Dermis blood vessel endothelial cell (primary cell): Measurements from ENCODE around the gene ADCYAP1R1. TPM values are rescaled to one million over a fixed set of nuclear protein-coding genes. Genes with fewer than 3 reads are reported as not detected.

Experiments
- DNase-seq: peaks from one replicate; pipeline ENCODE4 v3.0.0; 2010
- total RNA-seq: library from RNA; depleted of rRNA; stranded (reverse); fragments of >200 nt; gene quantifications from 2 replicates; pipeline ENCODE4 v1.2.3, GENCODE V29; 2014

The ADCYAP1R1 gene
- total RNA-seq, 1 donor from 2014 or later, result not detected

DNA sequence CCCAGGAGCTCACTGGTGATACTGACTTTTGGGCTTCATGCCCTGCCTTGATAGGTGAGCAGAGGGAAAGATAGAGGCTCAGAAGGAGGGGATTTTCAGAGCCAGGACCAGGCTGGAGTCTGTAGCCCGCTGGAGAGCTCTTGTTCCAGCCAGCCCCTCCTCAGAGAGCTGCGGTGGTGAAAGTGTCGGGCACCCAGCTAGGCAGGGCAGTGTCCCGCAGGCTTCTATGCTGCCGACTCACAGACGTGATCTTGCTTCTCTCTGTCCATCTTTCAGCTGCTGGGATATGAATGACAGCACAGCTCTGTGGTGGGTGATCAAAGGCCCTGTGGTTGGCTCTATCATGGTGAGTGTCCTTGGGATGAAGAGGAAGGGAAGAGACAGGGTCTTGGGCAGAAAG, 35.2 kb downstream of the ADCYAP1R1 start:
- no peak for DNase-seq

DNA sequence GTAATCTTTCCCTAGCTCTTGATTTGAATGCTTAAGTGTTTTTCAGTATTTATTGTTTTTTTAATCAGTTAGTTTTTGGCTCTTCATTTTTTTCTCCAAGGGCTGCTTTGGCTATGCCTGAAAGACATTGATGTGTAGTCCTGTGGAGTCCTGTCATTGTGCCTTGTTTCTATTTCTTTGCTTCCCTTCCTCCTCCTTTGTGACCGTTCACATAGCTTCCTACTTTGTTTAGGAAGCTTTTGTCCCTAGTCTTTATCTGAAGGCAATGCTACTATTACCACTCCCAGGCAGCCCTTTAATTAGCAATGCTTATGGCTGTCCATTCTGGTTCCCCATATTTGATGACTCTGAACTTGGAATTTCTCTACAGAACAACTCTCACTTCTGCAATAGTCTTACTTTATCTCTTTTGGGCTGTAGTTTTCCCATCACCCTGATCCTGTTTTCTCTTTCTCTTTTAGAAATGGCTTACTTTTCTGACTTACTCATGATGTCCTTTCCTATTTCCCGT, 39.9 kb downstream of the ADCYAP1R1 start:
- DNase-seq, result no peak

DNA sequence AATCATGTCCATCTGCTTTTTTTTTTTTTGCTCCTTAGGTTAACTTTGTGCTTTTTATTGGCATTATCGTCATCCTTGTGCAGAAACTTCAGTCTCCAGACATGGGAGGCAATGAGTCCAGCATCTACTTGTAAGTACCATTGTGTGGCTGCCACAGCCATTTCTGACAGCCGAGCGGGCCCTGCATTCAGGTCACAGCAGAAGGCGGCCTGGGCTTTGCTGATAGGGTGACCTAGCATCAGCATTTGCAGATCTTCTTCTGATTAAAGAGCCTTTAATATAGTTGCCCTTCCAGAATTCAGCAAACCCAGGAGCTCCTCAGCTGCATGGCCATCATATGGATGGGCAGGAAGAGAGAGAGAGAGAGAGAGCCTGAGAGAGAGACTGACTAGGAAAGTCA, 40.5 kb downstream of the ADCYAP1R1 start:
- no peak for DNase-seq

DNA sequence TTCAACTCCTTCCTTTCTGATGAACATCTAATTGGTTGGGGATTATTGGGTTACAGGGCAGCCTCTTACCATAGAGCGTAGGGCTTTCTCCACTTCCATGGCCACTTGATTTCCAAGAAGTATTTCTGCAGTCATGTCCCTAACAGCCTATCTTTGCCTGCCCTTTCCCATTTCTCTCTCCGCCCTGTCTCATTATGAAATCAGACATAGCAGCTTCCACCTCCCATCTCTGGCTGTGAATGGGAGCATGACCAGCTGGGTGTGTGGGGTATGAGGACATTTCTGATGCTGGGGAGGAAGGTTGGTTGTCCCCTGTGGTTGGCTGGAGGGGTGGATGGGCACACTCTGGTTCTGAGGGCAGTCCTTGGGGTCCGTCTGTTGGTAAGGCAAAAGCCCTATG, 41.2 kb downstream of the ADCYAP1R1 start:
- DNase-seq, result no peak

DNA sequence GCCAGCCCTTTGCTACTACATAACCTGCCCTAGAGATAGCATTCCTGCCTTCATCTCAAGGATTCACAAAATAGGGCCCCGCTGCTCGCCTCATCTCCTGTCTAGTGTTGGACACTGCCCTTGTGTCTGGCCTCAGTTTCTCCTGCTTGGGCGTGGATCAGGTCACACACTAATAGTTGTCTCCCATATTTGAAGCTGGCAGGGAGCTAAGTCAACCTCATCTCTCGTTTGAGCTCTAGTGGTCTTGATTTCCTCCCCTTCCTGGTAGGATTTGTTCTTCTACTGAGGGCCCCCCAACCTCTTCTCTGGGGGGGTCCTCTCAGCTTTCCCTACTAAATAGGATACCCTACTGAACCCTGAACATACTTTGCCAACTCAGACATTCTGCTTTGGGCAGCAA, 42.2 kb downstream of the ADCYAP1R1 start:
- no peak for DNase-seq

DNA sequence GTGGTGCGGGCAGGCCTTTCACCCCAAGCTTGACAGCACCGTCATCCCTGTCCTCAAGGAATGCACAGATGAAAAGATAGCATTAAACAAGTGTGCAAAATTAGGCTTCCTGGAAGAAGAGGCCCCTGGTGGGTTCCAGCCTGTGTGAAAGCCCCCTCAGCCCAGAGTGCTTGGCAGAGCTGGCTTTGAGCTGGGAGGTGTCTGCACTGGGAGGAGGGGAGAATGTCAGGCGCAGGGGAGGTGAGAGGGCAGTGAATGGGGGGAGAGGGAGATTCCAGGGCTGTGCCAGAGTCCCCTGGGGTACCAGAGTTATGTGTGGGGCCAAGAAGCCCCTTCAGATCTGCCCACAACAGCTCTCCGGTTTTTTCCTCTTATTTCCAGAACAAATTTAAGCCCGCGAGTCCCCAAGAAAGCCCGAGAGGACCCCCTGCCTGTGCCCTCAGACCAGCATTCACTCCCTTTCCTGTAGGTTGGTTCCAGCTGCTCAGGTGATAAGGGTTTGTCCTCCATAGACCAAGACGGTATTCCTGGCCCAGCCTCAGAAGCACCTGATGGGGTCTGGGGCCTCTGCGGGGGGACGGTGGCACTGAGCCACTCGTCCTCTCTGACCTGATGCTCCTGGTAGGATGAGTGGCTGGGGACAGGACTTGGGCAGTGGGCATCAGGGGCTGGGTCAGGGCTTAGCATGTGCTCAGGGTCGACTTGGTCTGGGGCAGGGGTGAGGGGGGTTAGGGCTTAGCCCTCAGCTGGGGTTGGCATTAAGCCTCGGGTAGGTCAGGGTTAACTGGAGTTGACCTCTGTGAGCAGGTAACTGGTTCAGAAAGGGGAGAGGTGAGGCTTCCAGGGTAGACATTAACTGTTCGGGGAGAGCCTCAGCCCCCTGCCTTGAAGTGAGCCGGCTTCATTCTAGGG, 43.4 kb downstream of the ADCYAP1R1 start:
- no peak for DNase-seq

DNA sequence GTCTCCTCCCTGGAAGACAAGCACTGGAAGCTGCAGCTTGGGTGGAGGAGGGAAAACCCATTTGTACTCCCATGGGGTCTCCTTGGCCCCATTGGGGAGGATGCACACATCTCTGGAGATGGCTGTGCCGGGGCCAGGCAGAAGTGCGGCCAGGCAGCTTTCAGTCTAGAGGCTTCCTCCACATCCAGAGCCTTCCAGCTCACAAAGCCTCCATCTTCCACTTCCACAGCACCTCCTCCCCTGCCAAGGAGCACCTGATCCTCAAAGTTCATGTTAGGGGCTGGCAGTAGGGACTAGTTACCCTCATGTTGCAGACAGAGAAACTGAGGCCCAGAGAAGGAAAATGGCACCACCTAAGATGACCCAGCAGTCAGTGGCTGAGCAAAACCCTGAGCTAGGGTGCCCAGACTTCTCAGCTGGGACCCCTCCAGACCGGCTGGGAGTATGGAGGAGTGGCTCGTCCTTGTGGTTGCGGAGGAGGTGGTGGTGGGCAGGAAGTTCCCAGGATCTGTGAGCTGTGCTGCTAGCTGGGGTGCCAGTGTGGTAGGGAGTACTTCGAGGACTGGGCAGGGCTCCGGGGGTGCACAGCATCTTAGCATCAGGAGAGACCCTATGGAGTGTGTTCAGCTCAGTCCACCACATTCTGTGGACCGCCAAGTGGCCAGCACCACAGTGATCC, 44.2 kb downstream of the ADCYAP1R1 start:
- no peak for DNase-seq

DNA sequence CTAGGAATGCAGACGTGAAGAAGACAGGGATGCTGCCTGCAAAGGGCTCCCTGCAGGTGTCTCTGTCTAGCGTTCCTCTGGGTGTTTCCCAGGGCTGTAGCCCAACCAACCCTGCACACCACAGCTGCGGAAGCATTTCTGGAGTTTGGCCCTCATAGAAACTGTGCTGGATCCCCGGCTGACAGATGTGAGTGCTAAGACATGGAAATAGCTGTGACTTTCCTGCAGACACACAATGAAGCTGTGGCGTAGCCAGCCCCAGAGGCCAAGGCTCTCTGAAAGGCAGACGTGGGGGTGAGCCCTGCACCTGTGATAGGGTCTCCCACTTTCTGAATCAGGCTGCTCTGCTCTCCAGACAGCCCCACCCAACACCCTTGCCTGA, 44.8 kb downstream of the ADCYAP1R1 start:
- DNase-seq, result no peak

DNA sequence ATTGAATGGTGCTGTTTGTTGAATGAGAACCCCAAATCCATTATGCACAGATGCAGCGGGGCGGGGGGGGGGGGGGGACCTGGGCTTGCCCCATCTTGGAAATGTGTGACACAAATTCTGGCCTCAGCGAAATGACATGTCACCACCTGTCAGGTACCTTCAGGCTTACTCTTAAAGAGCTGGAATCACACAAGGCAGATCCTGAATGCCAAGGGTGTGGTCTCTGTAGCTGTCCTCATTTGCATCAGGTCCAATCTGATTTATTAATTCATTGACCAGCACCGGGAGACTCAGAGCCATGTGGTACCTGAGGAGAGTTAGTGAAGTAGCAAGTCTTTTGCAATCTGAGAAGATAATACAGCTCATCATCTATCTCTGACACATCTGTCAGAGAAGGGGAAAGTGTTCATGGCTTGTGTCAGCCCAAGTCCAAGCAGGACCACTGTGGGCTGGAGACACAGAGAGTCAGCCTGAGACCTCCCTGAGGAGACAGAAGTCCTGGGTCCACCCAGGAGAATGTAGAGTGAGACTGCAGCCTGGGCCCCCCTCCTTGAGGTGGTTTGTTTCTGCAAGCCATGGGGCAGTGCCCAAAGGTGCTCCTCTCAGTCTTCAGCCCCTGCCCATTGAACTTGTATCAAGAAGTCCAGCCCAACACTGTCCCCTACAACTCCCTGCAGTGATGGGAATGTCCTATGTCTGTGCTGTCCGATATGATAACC, 46.7 kb downstream of the ADCYAP1R1 start:
- no peak for DNase-seq

DNA sequence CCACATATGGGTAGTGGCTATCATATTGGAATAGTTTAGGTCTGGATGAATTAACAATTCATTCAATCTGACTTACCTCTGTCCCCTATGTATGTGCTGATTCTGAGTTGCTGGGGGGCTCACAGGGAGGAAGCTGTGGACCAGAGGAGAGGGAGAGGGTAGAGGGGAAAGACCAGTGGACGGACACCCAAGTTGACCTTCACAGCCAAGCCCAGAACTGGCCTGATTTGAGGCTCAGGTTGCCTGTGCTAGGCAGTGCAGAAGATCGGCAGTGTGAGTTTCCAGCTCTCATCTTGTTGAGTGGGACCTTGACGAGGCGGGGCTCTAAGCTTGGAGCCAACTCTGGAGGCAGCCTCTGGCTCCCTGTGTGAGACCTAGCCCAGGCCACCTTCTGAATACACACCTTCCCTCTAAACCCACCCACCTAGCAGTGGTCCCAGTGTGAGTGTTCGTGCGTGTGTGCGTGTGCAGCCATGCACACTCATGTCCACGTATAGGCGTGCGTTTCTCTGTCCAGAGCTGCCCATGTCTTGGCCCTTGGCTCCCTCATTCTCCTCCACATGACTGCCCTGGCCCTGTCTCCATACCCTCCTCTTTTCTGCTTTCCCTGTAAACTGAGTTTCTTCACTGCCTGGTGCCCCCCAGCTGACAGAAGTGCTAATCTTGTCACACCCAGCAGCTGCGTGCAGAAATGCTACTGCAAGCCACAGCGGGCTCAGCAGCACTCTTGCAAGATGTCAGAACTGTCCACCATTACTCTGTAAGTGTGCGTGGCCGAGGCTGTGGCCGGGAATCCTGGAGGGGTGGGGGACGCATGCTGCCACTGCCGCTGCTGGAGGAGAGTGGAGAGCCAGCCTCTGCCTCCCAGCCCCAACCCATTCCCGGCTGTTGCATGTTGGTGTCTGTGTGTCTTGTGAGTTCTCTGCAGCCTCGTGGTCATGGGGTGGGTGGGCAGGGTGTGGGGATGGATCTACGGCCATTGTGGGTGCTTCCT, 47.6 kb downstream of the ADCYAP1R1 start:
- no peak for DNase-seq

DNA sequence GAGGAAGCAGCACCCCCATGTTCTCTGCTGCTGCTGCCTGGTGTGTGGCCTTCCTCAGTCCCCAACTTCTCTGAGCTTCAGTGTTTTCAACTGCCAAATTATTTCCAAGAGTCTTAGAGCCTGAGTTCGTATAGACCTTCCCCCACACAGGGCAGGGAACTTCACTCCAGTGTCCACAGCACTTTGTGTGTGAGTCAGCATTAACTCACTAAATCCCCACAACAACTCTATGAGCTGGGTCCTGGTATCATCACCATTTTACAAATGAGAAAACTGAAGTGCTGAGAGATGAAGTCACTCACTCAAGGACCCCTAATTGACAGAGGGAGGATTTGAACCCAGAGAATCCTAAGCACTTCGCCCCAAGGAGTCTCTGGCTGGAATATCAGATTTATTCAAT, 48.3 kb downstream of the ADCYAP1R1 start:
- DNase-seq, result no peak

DNA sequence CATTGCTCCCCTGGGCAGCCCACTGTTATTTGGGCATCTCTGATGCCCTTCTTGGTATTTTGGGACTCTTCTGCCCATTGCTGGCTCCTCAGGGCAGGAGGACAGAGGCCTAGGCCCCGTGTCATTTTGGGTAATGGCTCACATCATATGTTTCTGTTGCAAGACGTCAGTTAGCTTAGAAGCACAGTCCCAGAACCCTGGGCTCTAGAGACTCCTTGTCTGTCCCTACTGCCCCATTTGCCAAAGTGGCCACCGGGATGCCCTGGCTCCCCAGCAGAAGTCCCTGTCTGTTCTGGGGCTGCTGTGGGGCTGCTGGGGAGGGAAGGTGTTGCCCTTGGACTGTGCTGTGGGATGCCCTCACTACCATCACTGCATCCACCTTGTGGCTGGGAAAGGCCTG, 48.8 kb downstream of the ADCYAP1R1 start:
- DNase-seq, result no peak

DNA sequence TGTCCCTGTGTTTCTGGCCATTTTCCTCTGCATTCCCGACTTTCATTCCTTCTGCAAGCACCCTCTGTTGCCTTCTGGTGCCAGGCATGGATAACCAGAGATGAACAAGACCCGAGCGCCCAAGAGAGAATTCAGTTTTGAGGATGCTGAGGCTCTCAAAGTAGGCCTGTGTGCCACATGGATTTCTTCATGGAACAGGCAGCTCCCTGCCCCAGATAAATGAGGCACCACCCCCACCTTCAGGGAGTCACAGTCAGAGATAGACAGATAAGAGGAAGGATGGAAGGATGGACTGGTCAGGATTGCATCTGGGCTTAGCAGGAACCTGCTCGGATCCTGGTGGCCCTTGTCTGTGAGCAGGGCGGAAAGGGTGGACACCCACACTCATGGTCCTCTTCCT, 49.4 kb downstream of the ADCYAP1R1 start:
- DNase-seq, result no peak

DNA sequence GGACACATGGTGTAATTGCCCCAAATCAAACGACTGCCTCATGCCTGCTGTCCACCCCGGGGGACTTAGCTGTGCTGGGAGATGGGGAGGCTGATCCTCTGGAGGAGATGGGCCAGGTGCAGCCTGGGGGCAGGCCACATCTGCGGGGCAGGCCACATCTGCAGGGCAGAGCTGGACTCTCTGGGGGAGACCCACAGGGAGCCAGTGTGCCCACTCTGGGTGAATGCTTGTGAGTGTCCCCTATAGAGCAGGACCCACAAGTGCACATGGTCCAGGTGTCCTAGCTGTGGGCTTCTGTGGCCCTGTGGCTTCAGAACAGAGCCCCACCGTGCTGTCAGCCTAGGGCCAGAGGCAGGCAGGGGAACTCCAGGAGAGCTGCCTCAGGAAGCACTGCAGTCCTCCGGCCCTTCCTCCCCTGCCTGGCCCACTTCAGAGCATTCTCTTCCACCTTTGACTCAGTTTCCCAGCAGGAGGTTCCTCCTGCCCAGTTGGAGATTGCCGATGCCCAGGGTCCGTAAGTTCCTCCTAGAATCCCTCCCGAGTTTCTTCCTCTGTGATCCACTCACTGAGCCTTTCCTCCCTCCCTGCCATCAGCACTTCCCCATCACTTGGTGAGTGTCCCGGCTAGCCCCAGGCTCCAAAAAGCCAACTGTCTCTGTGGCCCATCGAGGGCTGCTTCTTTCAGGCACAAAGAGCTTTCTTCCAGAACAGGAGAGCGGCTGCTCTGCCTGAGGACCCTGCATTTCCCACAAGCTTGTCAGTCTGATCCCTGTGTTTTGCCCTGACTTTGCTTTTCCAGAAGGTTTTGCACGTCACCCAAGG, 50.3 kb downstream of the ADCYAP1R1 start:
- no peak for DNase-seq

DNA sequence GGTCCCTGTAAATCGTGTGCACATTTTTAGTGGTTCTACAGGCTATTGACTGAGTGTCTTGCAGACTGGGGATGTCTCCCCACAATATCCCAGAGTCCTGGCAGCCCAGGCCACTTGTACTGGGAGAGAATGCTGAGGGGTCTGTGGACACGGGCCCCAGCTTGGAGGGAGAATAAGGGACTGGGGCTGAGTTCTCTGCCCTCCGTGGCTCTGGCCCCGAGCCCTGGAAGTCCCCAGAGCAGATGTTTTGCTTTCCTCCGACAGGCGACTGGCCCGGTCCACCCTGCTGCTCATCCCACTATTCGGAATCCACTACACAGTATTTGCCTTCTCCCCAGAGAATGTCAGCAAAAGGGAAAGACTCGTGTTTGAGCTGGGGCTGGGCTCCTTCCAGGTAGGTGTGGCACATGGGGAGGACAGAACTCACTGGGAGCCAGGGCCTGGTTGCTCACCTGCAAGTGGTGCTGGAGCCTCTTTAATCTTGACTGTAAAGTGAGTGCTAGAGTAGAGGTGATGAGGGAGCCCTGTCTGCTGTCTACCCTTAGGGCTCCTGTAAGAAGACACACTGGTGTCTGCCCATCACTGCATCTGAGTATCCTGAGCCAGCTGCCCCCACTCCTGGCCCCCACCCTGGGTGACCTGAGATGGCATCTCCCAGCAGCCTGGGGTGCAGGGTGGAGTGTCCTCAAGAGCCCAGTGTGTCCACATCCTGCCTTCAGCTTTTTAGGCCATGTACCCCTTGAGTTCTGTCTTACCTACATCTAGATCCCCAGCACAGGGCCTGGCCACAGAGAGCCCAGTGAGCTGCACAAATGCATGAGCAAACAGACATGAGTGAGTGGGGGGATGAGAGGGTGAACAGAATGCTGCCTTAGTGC, 51.1 kb downstream of the ADCYAP1R1 start:
- DNase-seq, result no peak

DNA sequence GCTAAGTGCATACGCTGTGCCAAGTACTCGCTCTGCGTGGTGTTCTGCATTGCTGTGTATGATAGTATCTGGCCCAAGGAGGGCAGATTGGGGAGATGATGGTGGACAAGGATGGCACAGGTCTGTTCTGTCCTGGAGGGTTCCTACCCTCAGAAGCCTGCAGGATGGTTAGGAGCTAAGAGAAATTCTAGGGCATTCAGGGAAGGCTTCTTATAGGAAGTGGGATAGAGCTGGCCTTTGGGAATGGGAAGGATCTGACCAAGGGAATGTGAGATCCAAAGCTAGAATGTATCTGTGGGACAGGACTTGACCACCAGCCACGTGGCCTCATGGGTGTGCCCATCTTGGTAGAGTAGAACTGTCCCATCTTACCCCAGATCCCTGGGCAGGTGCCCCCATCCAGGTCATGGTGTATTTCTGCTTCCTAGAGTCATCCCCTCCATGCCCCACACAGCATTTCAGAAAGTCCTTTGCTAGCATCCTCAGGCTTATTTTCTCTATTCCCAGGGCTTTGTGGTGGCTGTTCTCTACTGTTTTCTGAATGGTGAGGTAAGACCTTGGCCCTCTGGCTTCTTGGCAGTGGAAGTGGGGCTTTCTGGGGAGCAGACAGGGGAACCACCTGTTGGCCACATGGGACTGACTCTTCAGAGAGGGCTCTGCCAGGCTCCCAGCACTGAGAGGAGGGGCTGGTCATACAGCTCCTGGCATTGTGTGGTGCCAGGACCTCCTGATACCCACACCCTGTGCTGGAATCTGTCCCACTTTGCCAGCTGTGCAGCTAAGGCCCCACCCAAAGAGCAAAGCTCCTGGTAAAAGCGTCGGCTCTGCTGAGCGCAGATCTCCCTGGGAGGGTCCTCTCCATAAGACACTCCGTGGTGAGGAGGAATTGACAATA, 52.5 kb downstream of the ADCYAP1R1 start:
- DNase-seq, result no peak

DNA sequence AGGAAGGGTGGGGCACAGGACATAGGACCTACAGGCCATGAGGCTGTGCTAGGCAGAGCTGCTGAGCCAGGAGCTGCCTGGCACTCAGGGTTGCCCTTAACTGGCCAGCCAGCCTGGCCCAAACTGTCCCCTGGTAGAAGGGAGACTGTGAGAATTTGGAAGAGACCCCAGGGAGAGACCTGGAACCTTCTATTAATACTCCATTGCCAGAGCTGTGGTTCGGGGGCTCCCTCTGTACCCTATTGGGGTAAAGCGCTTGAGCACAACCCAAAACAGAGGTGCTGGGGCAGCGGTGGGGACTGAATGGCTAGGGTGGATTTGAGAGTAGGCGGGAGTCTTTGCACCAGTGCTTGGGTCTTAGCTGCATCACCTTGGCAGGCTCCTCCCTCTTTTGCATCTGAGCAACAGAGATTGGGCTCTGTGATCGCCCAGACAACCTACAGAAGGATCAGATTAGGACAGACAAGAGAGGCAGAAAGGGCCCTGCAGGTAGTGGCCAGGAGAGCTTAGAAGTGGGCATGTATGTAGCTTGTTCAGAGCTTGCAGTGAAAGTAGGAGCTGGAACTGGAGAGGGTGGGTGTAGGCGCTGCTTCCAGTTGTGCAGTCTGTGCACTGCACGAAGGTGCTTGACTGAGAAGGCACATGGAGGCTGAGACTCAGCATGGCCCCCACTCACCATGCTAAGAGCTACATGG, 53.3 kb downstream of the ADCYAP1R1 start:
- DNase-seq, result no peak
